WERI-Rb-1 (cell line): Measurements from ENCODE around the gene SNX1.
A peak's percentile ranks its signal among the peaks of the same experiment; 100 is the strongest.

Source experiments
- DNase-seq: peaks from one replicate; pipeline ENCODE4 v3.0.0-alpha.2; 2020
- H3K27ac ChIP-seq: fragments of 250-450 bp; sonication (Bioruptor Pico); 2 replicates; pipeline ENCODE4 v1.5.1; 2020; ENCODE audit warnings: mild to moderate bottlenecking, moderate library complexity
- H3K27me3 ChIP-seq: fragments of 250-450 bp; sonication (Bioruptor Pico); 2 replicates; pipeline ENCODE4 v1.5.1; 2021; ENCODE audit warnings: mild to moderate bottlenecking, low read depth, moderate library complexity; ENCODE audit not compliant: insufficient read depth, severe bottlenecking
- H3K36me3 ChIP-seq: fragments of 250-450 bp; sonication (Bioruptor Pico); 2 replicates; pipeline ENCODE4 v1.5.1; 2020; ENCODE audit warnings: mild to moderate bottlenecking, moderate library complexity
- H3K4me3 ChIP-seq: 2 replicates; pipeline ENCODE4 v1.5.1; 2011; ENCODE audit warnings: low read depth, mild to moderate bottlenecking, control low read depth, low read length
- H3K9me3 ChIP-seq: fragments of 250-450 bp; sonication (Bioruptor Pico); 2 replicates; pipeline ENCODE4 v1.5.1; 2021; ENCODE audit warnings: mild to moderate bottlenecking, moderate library complexity; ENCODE audit not compliant: severe bottlenecking
- TF ChIP-seq, protein P1 (sequence below): IDR thresholded peaks from 2 replicates; pipeline ENCODE4 v1.5.1; 2011; ENCODE audit warnings: low read depth, mild to moderate bottlenecking, control low read depth, inconsistent platforms, low read length

SNX1 gene

DNA sequence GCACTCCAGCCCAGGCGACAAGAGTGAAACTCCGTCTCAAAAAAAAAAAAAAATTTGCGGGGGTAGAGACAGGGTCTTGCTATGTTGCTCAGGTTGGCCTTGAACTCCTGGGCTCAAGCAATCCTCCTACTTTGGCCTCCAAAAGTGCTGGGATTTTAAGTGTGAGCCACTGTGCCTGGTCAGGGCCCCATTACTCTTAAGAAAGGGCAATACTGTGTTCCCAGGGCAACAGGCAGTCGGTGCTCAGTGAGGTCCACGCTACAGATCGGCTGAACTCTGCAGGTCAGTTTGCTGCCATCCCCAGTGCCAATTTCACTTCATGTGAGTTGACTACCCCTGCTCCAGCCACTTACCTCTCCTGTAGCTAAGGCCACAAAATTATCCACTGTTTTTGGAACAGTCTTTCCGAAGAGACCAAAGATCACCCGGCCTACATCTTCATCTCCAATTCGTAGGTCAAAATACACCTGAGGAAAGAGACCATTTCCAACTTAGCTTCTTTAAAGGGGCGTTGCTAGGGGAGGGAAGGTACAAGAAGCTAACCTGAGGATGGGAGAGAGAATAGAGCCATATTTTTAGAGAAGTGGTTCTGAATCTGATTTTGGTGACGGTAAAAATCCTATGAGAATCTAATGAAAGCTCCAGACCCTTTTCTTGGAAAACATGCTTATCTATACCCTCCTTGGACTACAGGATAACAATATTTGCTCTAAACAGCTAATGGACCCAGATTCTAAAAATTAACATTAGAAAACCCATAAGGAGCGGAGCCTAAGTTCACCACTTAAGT lies 66.1 kb downstream of the SNX1 start:
- peaks cover 51% of the 10 kb centered on the region for H3K36me3 ChIP-seq
- H3K4me3 ChIP-seq: peak overlapping the region; percentile 78
- peak overlapping the region; percentile 81 for H3K27ac ChIP-seq
- no peaks in the 10 kb centered on the region for H3K27me3 ChIP-seq
- DNase-seq: no peak
- TF ChIP-seq, protein P1, sequence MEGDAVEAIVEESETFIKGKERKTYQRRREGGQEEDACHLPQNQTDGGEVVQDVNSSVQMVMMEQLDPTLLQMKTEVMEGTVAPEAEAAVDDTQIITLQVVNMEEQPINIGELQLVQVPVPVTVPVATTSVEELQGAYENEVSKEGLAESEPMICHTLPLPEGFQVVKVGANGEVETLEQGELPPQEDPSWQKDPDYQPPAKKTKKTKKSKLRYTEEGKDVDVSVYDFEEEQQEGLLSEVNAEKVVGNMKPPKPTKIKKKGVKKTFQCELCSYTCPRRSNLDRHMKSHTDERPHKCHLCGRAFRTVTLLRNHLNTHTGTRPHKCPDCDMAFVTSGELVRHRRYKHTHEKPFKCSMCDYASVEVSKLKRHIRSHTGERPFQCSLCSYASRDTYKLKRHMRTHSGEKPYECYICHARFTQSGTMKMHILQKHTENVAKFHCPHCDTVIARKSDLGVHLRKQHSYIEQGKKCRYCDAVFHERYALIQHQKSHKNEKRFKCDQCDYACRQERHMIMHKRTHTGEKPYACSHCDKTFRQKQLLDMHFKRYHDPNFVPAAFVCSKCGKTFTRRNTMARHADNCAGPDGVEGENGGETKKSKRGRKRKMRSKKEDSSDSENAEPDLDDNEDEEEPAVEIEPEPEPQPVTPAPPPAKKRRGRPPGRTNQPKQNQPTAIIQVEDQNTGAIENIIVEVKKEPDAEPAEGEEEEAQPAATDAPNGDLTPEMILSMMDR: no peak
- H3K9me3 ChIP-seq: no peaks in the 10 kb centered on the region

DNA sequence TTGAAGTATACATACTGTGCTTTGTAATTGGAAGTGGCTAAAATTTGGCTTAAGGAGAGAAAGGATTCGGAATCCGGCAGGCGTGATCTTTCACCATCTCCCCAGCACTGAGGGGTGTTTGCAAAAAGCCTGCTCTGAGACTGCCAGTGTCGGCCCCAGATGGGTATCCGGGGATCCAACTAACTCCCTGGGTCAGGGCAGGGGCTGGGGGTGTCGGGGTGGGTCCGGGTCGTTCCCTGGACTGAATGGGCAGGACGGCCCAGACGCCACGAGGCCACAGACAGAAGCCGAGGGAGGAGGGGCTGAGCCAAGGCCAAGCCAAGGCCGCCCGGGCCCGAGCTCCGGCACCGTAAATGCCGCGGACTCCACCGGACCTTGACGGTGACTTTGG lies 66.7 kb downstream of the SNX1 start:
- peak overlapping the region; percentile 81 for H3K27ac ChIP-seq
- H3K4me3 ChIP-seq: peak overlapping the region; percentile 78
- H3K9me3 ChIP-seq: no peaks in the 10 kb centered on the region
- DNase-seq: no peak
- TF ChIP-seq, protein P1: no peak
- peaks cover 45% of the 10 kb centered on the region for H3K36me3 ChIP-seq
- no peaks in the 10 kb centered on the region for H3K27me3 ChIP-seq

DNA sequence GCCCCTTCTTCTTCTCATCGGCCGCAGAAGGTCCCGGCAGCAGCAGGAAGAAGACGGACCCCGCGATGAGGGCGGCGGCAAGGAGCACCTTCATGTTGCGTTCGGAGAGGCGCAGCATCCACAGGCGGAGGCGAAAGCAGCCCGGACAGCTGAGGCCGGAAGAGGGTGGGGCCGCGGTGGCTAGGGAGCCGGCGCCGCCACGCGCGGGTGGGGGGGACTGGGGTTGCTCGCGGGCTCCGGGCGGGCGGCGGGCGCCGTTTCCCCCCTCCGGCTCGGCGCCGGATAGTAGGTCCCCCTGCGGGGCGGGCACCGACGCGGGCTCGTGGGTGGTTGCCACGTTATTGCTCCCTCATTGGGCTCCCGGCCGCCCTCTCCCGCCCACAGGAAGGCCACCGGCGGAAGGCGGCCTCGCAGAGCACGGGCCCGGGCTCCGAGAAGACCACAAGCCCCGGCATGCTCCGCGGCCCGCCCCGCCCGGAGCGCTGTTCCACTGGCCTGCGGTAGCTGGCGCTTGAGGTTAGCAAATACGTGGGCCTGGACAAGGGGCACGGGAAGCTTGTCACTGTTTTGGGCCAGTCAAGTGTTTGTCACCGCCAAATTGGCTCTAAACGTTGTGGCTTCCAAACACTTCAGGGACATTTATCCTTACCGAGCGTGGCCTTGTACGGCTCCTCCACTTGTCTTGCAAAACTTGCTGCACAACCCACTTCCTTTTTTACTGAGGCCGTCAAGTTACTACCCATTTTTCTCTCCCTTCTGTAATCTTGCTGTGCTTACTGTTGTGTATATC lies 67.3 kb downstream of the SNX1 start, which contains the start of gene PPIB:
TSS of gene PPIB (minus strand) at position 154 of the 790 bp plus-strand sequence. CDS start at position 118, 36 bp downstream.
- Histone ChIP-seq H3K27me3 (no peaks in the 10 kb centered on the region), H3K9me3 (no peaks in the 10 kb centered on the region), H3K4me3 (peak within 1 kb of the TSS; percentile 78), H3K36me3 (peaks cover 39% of the 10 kb centered on the region), H3K27ac (peak within 1 kb of the TSS; percentile 81)
- TF ChIP-seq, protein P1: peak; percentile 86
- peak; percentile 97 for DNase-seq

DNA sequence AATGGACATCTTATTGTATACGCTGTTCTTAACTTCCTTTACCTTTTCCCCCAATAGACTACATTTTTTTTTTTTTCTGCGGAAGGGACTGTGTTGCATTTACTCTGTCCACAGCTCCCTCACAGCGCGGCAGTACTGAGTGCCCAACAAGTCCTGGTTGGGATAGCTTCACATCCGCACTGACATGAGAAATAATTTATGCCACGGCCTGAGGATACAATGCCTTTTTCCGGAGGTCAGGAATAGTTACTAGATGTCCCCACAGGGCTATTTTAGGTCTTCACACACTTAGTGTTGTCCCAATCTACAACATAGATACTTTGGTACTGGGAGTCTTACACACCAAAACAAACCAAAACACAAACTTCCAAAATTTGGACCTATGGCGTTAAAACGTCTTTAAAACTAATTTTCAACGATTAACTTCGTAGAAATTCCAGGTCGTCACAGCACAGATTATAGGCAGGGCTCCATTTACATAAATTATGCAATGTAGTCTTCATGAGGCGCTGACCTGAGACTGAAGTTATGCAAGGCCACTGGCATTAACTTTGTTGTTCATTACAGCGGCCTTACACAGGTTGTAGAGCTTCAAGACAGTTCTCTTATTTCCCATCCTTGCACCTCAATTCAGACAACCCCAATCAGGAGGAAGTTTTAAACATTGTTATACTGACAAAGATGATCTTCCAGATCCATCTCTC lies 68.0 kb downstream of the SNX1 start:
- Histone ChIP-seq H3K36me3 (peaks cover 31% of the 10 kb centered on the region), H3K9me3 (no peaks in the 10 kb centered on the region), H3K27ac (peak overlapping the region; percentile 41), H3K27me3 (no peaks in the 10 kb centered on the region), H3K4me3 (peak overlapping the region; percentile 16)
- TF ChIP-seq, protein P1: no peak
- no peak for DNase-seq

DNA sequence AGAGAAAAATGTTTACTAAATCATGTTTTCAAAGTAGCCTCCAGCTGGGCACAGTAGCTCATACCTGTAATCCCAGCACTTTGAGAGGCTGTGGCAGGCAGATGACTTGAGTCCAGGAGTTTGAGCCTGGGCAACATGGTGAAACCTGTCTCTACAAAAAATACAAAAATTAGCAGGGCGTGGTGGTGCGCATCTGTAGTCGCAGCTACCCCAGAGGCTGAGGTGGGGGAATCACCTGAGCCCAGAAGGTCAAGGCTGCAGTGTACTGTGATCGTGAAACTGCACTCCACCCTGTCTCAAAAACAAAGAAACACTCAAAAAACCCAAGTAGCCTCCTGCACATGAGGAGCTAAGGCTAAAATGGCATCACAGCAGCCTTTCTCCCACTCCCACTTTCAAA lies 68.7 kb downstream of the SNX1 start:
- H3K4me3 ChIP-seq: no peak overlapping the region
- DNase-seq: no peak
- H3K9me3 ChIP-seq: no peaks in the 10 kb centered on the region
- TF ChIP-seq, protein P1: no peak
- peaks cover 25% of the 10 kb centered on the region for H3K36me3 ChIP-seq
- no peak overlapping the region for H3K27ac ChIP-seq
- H3K27me3 ChIP-seq: no peaks in the 10 kb centered on the region
